Cardiac septum (tissue), 1 donor: ENCODE results near the gene KDM4C. TPM values are rescaled to one million over a fixed set of nuclear protein-coding genes. Genes with fewer than 3 reads are reported as not detected.

Experiments used
- DNase-seq: peaks from one replicate; pipeline ENCODE4 v3.0.0-alpha.2; 2020; ENCODE audit warnings: low spot score
- intact Hi-C: fragments of 100-400 bp; cut with DNase I; formaldehyde crosslinking; loops from one replicate; pipeline ENCODE4 v1.14.0; 2022
- total RNA-seq: library from RNA; stranded (reverse); fragmentation: NEBNext Ultra II Directional; extraction: Animal tissue kit (Norgen Biotek cat#: 25700); gene quantifications from one replicate; pipeline ENCODE4 v1.2.1, GENCODE V29; 2021
- donor health status: DM: no; HTN: no; CAD: no.

The KDM4C gene
- total RNA-seq, 1 donor from 2014 or later: 16.8 TPM

DNA sequence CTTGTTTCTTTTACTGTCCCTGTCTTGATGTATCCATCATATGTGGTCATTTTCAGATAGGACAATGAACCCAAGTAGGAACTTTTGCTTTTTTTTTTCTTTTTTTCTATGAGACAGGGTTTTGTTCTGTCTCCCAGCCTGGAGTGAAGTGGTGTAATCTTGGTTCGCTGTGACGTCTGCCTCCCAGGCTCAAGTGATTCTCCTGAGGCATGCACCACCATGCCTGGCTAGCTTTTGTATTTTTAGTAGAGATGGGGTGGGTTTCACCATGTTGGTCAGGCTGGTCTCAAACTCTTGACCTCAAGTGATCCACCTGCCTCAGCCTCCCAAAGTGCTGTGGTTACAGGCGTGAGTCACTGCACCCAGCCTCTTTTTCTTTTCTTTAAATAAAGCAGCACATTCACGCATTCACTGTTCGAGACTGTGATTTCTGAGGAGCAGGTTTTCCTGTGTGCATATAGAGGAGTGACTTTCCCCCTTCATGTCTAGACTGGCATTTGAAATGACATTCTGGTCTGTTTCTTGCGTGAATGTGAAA, 448.5 kb downstream of the KDM4C start:
- no peak for DNase-seq
- intact Hi-C loops: no loop called here

DNA sequence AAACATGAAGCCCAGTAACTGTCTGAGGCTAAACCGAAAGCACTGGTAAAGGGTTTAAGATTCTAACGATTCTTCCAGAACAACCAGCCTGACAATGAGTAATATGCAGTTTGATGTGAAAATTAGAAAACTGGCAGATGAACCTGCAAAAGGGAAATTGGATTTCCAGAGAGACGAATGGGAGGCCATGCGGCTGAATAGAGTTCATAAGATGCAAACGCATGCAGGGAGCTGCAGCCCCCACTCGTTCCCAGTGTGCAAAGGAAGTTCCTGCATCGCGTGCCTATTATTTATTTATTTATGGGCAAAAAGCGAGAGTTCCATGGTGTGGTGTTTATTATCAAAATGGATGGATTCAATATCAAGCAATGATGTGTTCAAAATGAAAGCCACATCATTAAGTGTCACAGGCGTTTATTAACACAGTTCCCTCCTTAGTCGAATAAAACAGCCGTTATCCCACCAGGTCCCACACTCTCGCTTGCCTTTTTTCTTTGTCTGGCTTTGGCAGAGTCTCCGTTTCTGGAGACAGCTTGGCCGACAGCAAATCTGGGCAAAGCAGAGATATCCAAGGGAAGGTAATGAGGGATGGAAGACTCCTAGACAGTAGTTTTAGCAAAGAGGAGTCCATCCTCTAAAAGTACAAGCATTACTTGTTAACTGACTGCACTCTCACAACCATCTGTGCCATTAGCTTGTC, 451.4 kb downstream of the KDM4C start:
- DNase-seq: no peak
- intact Hi-C loops: no loop called here

DNA sequence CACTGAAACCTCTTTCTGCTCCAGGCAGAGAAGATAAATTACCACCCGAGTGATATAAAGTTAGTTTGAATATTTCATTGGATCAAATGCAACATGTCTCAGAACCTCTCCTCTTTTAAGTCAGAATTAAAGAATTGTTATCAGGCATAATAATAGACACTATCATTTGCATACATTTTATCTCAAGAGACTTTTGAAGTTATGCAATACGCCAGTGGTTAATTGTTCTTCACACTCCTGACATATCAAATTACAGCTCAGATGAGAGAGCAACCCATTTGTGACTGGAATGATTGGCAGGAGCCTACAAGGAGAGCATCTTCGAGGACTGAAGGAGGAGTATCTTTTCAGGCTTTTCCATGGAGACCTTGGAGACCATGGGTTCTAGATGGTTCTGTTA, 452.2 kb downstream of the KDM4C start:
- DNase-seq: no peak
- intact Hi-C loops: no loop called here

DNA sequence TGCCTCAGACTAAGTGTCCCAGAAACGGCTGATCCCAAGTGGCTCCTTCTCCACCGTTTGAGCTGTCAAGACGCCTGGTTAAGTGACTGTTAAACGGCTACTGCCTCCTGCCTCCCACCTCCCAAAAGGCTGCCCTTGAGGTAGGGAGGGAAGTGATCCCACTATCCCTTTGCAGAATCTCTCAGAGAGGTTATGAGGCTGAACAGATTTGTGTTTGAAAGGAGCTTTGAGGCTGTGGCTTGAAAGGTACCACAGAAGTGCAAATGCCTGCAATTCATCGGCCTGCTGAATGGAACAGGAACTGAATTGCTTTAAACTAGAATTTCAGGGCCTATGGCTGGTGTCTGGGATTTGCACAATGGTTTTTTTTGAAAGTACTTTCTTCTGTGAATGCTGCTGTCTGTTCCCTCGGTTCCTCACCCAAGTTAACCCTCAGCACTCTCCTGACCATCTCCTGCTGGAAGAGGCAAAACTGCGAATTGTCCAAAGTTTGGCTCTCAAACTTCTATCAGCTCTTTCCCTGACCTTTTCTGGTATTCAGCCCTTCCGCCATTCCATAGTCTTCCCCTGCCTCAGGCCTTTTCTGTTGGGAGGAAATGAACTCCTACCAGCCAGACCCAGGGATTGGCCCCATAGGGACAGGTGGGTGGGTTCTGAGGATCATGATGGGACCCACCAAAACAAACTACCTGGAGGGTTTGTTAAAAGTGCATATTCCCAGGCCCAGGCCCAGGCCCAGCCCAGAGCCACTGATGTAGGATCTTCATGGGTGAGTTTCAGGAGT, 453.3 kb downstream of the KDM4C start:
- DNase-seq: no peak
- intact Hi-C loops: no loop called here

DNA sequence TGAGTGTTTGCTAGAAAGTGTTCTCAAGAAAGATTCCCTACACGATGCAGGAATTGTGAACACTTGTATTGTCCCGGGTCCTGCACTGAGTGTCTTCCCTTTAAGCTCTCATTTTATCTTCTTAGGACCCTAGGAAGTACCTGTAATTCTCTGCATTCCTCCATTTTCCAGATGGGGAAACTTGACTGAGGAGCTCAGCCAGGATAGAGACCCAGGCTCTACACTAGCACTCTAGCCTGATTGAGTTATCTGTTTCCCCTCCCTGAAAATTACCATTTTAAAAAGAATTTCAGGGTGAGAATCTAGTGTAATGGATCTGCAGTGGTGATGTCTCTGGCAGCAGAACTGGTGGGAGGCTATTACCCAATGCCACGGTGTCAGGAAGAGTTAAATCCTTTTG, 453.9 kb downstream of the KDM4C start:
- no peak for DNase-seq
- intact Hi-C loops: no loop called here

DNA sequence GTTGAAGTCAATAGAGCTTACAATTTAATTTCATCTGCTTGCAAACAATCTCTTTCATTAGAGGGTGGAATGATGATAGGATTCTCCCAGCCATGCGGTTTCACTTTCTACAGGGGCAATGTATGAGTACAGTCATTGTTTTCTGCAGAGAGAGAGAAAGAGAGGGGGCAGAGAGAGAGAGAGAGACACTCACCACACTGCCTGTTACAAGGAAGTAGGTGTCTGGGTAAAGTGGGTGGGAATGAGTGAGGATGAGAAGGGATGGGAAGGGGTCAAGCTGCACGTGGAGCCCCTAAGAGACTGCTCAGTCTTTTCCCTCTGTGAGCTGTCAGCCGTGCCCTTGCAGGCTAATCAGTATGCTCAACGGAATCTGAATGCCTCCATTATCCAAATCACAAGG, 454.3 kb downstream of the KDM4C start:
- DNase-seq: no peak
- intact Hi-C loops: no loop called here

DNA sequence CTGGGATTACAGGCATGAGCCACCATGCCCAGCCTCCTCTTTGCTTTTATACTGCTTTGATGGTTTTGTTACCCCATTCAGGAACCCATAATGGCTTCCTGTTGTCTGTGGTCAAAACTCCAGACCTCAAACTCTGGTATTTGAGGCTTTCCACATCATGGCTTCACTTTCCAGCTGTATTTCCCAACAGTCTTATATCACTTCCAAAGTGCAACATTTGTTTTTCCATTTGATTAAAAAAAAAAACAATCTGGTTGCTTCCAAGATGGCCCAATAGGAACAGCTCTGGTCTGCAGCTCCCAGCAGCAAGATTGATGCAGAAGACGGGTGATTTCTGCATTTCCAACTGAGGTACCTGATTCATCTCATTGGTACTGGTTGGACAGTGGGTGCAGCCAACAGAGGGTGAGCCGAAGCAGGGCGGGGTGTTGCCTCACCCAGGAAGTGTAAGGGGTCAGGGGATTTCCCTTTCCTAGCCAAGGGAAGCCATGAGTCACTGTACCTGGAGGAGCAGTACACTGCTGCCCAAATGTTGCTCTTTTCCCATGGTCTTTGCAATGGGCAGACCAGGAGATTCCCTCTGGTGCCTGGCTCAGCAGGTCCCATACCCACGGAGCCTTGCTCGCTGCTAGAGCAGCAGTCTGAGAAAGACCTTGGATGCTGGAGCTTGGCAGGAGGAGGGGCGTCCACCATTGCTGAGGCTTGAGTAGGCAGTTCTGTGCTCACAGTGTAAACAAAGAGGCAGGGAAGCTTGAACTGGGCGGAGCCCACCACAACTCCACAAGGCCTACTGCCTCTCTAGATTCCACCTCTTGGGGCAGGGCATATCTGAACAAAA, 458.4 kb downstream of the KDM4C start:
- no peak for DNase-seq
- intact Hi-C loops: no loop called here

DNA sequence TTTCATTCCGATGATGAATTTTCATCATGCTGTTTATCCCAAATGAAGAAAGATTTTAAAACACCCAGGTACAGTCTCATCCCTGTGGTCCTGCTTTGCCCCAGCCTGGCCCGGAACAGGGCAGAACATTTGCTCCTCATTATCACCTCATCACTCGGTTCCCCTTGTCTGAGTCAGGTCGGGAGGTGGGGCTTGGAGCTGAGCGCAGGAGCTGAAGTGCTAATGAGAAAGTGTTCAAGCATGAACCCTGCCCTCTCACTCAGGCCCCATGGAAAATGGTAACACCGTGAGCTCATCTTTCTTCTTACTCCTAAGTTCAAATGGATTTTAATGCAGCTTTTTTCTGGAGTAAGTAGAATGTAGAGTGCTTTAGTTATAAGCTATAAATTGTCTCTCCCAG, 466.2 kb downstream of the KDM4C start:
- no peak for DNase-seq
- intact Hi-C loops: no loop called here

Other genes starting within 250 kb of the KDM4C start
- gene GLDC, start 112.2 kb upstream of the KDM4C start, total RNA-seq: 0.11 TPM